OCI-LY3 (cell line): ENCODE data around the gene ARHGAP15.

Experiments
- EZH2phosphoT487 ChIP-seq: fragments of 200-600 bp; shearing (Covaris generic); IDR thresholded peaks from 2 replicates; pipeline ENCODE4 v1.6.1; 2018; ENCODE audit warnings: antibody characterized with exemption, mixed run types, low read depth
- TF ChIP-seq, protein P1 (sequence below): fragments of 200-600, 300-600 bp; sonication (generic); IDR thresholded peaks from 2 replicates; pipeline ENCODE4 v1.5.1; 2014; ENCODE audit warnings: antibody characterized with exemption, low read length, low read depth

DNA sequence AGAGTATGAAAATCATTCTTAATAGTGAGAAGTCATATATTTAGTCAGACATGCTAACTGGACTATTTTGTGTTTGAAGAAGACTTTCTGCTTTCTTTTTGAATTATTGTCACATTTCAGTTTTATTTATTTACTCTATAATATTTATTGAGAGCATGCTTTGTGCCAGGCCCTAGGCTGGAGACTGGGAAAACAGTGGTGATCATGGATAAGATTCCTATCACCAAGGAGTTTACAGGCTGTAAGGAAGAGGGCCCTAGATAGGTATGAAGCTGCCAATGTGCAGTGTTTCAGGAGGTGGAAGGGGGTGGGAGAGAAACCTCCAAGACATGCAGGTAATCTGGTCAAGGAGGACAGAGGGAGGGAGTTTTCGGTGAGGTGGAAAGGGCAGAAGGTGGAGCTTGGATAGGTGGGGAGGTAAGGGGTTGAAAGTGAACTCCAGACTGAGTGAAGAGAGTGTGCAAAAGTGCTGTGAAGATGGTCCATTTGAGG is 207.5 kb downstream of the ARHGAP15 start:
- TF ChIP-seq, protein P1, sequence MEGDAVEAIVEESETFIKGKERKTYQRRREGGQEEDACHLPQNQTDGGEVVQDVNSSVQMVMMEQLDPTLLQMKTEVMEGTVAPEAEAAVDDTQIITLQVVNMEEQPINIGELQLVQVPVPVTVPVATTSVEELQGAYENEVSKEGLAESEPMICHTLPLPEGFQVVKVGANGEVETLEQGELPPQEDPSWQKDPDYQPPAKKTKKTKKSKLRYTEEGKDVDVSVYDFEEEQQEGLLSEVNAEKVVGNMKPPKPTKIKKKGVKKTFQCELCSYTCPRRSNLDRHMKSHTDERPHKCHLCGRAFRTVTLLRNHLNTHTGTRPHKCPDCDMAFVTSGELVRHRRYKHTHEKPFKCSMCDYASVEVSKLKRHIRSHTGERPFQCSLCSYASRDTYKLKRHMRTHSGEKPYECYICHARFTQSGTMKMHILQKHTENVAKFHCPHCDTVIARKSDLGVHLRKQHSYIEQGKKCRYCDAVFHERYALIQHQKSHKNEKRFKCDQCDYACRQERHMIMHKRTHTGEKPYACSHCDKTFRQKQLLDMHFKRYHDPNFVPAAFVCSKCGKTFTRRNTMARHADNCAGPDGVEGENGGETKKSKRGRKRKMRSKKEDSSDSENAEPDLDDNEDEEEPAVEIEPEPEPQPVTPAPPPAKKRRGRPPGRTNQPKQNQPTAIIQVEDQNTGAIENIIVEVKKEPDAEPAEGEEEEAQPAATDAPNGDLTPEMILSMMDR = no peak
- TF ChIP-seq EZH2phosphoT487 = no peak
